Measurements from ENCODE around the gene NRP2.

Gene NRP2

GRCh38 chr2:205827809-205828365 lies 145.6 kb downstream of the NRP2 start:
- no peak for DNase-seq (ENCODE audit: low spot score)
- no peak for TF ChIP-seq CTCF (IDR thresholded peaks at IDR 0.05; ENCODE audit: extremely low read depth, insufficient read depth, missing control alignments)
- in situ Hi-C loops (cut with MboI; ENCODE audit: low pct_unique_long_range_greater_than_20kb, low sequenced_read_pairs, unreplicated experiment), result no loop called here

- in situ Hi-C loops (cut with MboI; ENCODE audit: low pct_unique_long_range_greater_than_20kb, low sequenced_read_pairs, unreplicated experiment), result no loop called here
- TF ChIP-seq CTCF (IDR thresholded peaks at IDR 0.05; ENCODE audit: extremely low read depth, insufficient read depth, missing control alignments), result no peak
- no peak for DNase-seq (ENCODE audit: low spot score)
These were observed 151.6 kb downstream of the NRP2 start for GRCh38 chr2:205833864-205834263.

DNA sequence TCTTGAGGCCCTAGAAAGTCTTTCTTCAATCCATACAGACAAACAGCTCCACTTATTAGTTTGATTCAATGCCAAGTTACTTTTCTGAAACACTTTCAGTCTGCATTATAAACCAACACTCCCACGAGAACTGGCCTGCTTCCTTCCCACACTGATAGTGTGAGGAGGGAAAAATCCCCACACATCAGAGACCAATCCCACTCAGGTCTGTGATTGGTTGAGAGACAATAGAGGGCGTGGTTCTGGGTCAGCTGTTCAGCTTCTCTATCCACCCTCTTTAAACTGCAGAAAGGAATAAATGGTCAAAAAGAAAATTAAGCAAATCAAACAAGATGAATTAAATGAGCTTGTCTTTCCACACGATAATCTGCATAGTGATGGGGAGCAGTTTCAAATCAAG lies 152.5 kb downstream of the NRP2 start:
- no peak for DNase-seq (ENCODE audit: low spot score)
- in situ Hi-C loops (cut with MboI; ENCODE audit: low pct_unique_long_range_greater_than_20kb, low sequenced_read_pairs, unreplicated experiment), result no loop called here
- no peak for TF ChIP-seq CTCF (IDR thresholded peaks at IDR 0.05; ENCODE audit: extremely low read depth, insufficient read depth, missing control alignments)

DNA sequence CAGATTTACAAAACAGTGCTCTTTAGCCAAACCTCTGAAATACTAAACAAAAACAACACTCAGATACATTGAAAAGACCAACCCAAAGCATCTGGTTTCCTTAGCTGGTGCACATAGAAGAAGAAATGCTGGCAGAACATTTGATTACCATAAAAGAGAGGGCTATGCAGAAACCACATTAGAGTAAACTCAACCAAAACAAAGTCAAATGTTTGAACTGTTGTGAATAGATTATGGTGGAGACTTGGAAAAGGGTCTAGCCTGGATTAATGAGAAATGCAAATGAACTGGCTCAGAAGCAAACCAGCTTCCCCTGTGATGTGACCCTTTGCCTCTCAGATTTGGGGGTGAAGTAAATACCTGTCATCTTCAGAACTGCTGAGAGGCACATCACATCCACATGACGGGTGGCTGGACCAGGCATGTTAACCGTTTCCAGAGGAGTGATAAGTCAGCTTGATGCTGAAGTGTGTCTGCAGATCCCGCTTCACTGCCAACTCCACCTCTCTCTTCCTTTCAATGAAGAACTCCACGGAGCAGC lies 153.0 kb downstream of the NRP2 start:
- in situ Hi-C loops (cut with MboI; ENCODE audit: low pct_unique_long_range_greater_than_20kb, low sequenced_read_pairs, unreplicated experiment), result no loop called here

GRCh38 chr2:205835923-205836322 lies 153.6 kb downstream of the NRP2 start:
- in situ Hi-C loops (cut with MboI; ENCODE audit: low pct_unique_long_range_greater_than_20kb, low sequenced_read_pairs, unreplicated experiment), result no loop called here
- no peak for DNase-seq (ENCODE audit: low spot score)

More for the DNA sequence above, 153.0 kb downstream of the NRP2 start:
- DNase-seq (ENCODE audit: low spot score), result no peak
- TF ChIP-seq CTCF (IDR thresholded peaks at IDR 0.05; ENCODE audit: extremely low read depth, insufficient read depth, missing control alignments), result no peak

GRCh38 chr2:205836477-205837221 lies 154.3 kb downstream of the NRP2 start:
- DNase-seq (ENCODE audit: low spot score), result no peak
- in situ Hi-C loops (cut with MboI; ENCODE audit: low pct_unique_long_range_greater_than_20kb, low sequenced_read_pairs, unreplicated experiment), result no loop called here

More at GRCh38 chr2:205835923-205836322, 153.6 kb downstream of the NRP2 start:
- TF ChIP-seq CTCF (IDR thresholded peaks at IDR 0.05; ENCODE audit: extremely low read depth, insufficient read depth, missing control alignments), result no peak

More at GRCh38 chr2:205836477-205837221, 154.3 kb downstream of the NRP2 start:
- TF ChIP-seq CTCF (IDR thresholded peaks at IDR 0.05; ENCODE audit: extremely low read depth, insufficient read depth, missing control alignments), result no peak

All from GM13977 (cell line).